PC-9 (cell line): ENCODE data around the gene CDKN2B-AS1. TPM values are rescaled to one million over a fixed set of nuclear protein-coding genes. Genes with fewer than 3 reads are reported as not detected.

Experiments
- BruUV-seq: library from RNA; stranded (reverse); fragments of 400-500 nt; replicated peaks from 2 replicates; lab custom pipeline; 2021; lab: Mats Ljungman, UMichigan
- CTCF ChIA-PET: fragments of 300-600 bp; sonication (Branson Sonifier 250); formaldehyde crosslinking; loops from one replicate; lab custom pipeline; 2022; ENCODE audit warnings: antibody characterized with exemption; lab: Charles Lee
- POLR2A ChIA-PET: fragments of 300-600 bp; sonication (Branson Sonifier 250); formaldehyde crosslinking; loops from one replicate; lab custom pipeline; 2022; ENCODE audit warnings: antibody characterized with exemption; ENCODE audit not compliant: unreplicated experiment; lab: Charles Lee
- DNase-seq, 2 experiments: peaks; one replicate each; pipeline versions ENCODE4 v3.0.0 to v3.0.0-alpha.2; 2015 to 2022; ENCODE audit warnings: mixed read lengths in 1 of 2
- H2AFZ ChIP-seq: fragments of 200-600 bp; sonication (generic); 2 replicates; pipeline ENCODE4 v1.8.1; 2017; ENCODE audit warnings: antibody characterized with exemption
- H3F3A ChIP-seq: fragments of 200-600 bp; sonication (generic); 2 replicates; pipeline ENCODE4 v1.8.1; 2017; ENCODE audit warnings: antibody characterized with exemption, mild to moderate bottlenecking, low read depth; ENCODE audit not compliant: insufficient read depth
- H3K27ac ChIP-seq: fragments of 200-600 bp; sonication (generic); 2 replicates; pipeline ENCODE4 v1.6.1; 2016; ENCODE audit warnings: mixed run types
- H3K27me3 ChIP-seq: fragments of 200-600 bp; sonication (generic); 2 replicates; pipeline ENCODE4 v1.6.1; 2016; ENCODE audit warnings: low read depth, mixed run types; ENCODE audit not compliant: insufficient read depth
- H3K36me3 ChIP-seq: fragments of 200-600 bp; sonication (generic); 2 replicates; pipeline ENCODE4 v1.6.1; 2016; ENCODE audit warnings: low read depth, mixed run types
- H3K4me1 ChIP-seq: fragments of 200-600 bp; sonication (generic); replicated peaks from 2 replicates; pipeline ENCODE4 v1.6.1; 2016; ENCODE audit warnings: mixed run types; ENCODE audit not compliant: insufficient read depth
- H3K4me2 ChIP-seq: fragments of 200-600 bp; sonication (generic); 2 replicates; pipeline ENCODE4 v1.6.1; 2017; ENCODE audit warnings: mixed run types
- H3K4me3 ChIP-seq: fragments of 200-600 bp; sonication (generic); 2 replicates; pipeline ENCODE4 v1.6.1; 2016; ENCODE audit warnings: mixed run types
- H3K79me2 ChIP-seq: fragments of 200-600 bp; sonication (generic); 2 replicates; pipeline ENCODE4 v1.6.1; 2017; ENCODE audit warnings: low read depth, mixed run types
- H3K9me2 ChIP-seq: fragments of 200-600 bp; sonication (generic); 2 replicates; pipeline ENCODE4 v1.8.1; 2017; ENCODE audit warnings: mild to moderate bottlenecking; ENCODE audit not compliant: insufficient read depth
- H3K9me3 ChIP-seq: fragments of 200-600 bp; sonication (generic); 2 replicates; pipeline ENCODE4 v1.8.1; 2016; ENCODE audit warnings: low read depth; ENCODE audit not compliant: insufficient read depth
- H4K20me1 ChIP-seq: fragments of 200-600 bp; sonication (generic); 2 replicates; pipeline ENCODE4 v1.8.1; 2017; ENCODE audit not compliant: insufficient read depth
- EZH2 ChIP-seq: fragments of 200-600 bp; sonication (generic); IDR thresholded peaks from 2 replicates; pipeline ENCODE4 v1.8.0; 2017; ENCODE audit warnings: antibody characterized with exemption, low read depth
- intact Hi-C: fragments of 100-400 bp; cut with micrococcal nuclease; formaldehyde crosslinking; loops from one replicate; pipeline ENCODE4 v1.10.0; 2022; ENCODE audit not compliant: unreplicated experiment
- total RNA-seq: library from RNA; stranded (reverse); gene quantifications from 2 replicates; pipeline ENCODE4 v1.2.3, GENCODE V29; 2021
- TF ChIP-seq, protein P1 (sequence below): fragments of 200-600 bp; sonication (generic); conservative IDR thresholded peaks from 2 replicates; pipeline ENCODE4 v1.6.1; 2017; ENCODE audit warnings: mixed run types, antibody characterized with exemption, mild to moderate bottlenecking, moderate library complexity

Gene CDKN2B-AS1
- total RNA-seq, 1 experiment from 2014 or later = 11.6 TPM

DNA sequence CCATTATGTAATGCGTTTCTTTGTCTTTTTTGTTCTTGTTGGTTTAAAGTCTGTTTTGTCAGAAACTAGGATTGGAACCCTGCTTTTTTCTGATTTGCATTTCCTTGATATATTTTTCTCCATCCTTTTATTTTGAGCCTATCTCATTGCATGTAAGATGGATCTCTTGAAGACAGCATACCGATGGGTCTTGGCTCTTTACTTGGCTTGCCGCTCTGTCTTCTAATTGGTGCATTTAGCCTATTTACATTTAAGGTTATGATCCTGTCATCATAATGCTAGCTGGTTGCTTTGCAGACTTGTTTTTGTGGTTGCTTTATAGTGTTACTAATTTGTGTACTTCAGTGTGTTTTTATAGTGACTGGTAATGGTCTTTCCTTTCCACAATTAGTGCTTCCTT, 27.8 kb downstream of the CDKN2B-AS1 start:
- Histone ChIP-seq H3K9me2 (no peaks in the 10 kb centered on the region), H3K4me1 (no peaks in the 10 kb centered on the region), H3K36me3 (no peaks in the 10 kb centered on the region; the same call in 1 of the 2 replicates), H3K79me2 (peaks cover 7% of the 10 kb centered on the region; the same call in 1 of the 2 replicates), H3K4me3 (no peak overlapping the region), H3K27ac (no peak overlapping the region), H3K4me2 (no peak overlapping the region), H3F3A (no peaks in the 10 kb centered on the region), H3K27me3 (no peaks in the 10 kb centered on the region), H4K20me1 (no peaks in the 10 kb centered on the region), H2AFZ (no peak overlapping the region), H3K9me3 (no peaks in the 10 kb centered on the region)
- DNase-seq = no peak
- intact Hi-C loops = no loop called here
- ChIA-PET CTCF (no interaction called here), POLR2A (no interaction called here)
- BruUV-seq = no TSS peak
- no peak for TF ChIP-seq EZH2
- TF ChIP-seq, protein P1, sequence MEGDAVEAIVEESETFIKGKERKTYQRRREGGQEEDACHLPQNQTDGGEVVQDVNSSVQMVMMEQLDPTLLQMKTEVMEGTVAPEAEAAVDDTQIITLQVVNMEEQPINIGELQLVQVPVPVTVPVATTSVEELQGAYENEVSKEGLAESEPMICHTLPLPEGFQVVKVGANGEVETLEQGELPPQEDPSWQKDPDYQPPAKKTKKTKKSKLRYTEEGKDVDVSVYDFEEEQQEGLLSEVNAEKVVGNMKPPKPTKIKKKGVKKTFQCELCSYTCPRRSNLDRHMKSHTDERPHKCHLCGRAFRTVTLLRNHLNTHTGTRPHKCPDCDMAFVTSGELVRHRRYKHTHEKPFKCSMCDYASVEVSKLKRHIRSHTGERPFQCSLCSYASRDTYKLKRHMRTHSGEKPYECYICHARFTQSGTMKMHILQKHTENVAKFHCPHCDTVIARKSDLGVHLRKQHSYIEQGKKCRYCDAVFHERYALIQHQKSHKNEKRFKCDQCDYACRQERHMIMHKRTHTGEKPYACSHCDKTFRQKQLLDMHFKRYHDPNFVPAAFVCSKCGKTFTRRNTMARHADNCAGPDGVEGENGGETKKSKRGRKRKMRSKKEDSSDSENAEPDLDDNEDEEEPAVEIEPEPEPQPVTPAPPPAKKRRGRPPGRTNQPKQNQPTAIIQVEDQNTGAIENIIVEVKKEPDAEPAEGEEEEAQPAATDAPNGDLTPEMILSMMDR = no peak

DNA sequence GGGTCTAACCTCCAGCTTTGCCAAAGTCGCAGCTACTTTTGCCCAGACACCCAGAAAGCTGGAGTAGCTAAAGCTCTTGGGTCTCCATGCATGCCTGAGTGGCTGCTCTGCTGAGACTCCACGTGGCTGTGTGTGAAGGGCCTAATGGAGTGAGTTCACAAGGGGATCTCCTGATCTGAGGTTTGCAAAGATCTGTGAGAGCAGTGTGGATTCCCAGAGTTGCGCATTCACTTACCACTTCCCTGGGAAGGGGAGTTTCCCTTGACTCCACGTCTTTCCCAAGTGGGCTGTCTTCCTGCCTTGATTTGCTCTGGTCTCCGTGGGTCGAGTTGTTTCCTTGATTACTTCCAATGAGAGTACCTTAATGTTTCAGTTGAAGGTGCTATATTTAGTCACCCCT, 32.1 kb downstream of the CDKN2B-AS1 start:
- Histone ChIP-seq H3K9me3 (0 out of 2 replicates have a peak, but pooled peaks cover 4% of the 10 kb centered on the region), H3K4me3 (no peak overlapping the region), H3F3A (peaks cover 5% of the 10 kb centered on the region; the same call in 1 of the 2 replicates), H3K4me1 (peaks cover 15% of the 10 kb centered on the region), H4K20me1 (no peaks in the 10 kb centered on the region), H3K79me2 (peaks cover 7% of the 10 kb centered on the region; the same call in 1 of the 2 replicates), H3K27me3 (no peaks in the 10 kb centered on the region), H3K9me2 (no peaks in the 10 kb centered on the region), H3K27ac (no peak overlapping the region), H3K36me3 (peaks cover 4% of the 10 kb centered on the region), H2AFZ (no peak overlapping the region), H3K4me2 (no peak overlapping the region)
- TF ChIP-seq, protein P1 = no peak
- no peak for TF ChIP-seq EZH2
- DNase-seq = no peak
- intact Hi-C loops = no loop called here
- ChIA-PET POLR2A (no interaction called here), CTCF (no interaction called here)
- BruUV-seq = no TSS peak

DNA sequence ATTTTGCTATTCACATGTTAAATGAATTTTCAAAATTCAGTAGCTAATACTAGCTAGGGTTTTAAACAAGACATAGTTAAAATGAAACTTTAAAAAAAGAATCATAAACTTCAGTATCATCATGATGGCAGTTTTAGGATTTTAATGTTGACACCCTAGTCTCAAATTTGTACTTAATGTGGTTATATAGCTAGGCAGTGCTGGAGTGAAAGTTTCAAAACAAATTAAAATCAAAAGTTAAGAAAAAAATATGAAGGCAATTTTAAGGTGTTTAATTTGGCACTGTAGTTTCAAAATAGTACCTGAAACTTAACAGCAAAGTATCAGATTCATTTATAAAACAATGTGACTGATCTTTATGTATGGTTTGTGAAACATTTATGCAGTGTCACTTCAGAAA, 33.8 kb downstream of the CDKN2B-AS1 start:
- 0 out of 2 replicates have a peak, but pooled peaks cover under 1% of the 10 kb centered on the region for H3K79me2 ChIP-seq
- TF ChIP-seq, protein P1 = no peak
- TF ChIP-seq EZH2 = no peak
- no peaks in the 10 kb centered on the region for H3K9me2 ChIP-seq
- no peak overlapping the region for H3K4me3 ChIP-seq
- H4K20me1 ChIP-seq = no peaks in the 10 kb centered on the region
- 0 out of 2 replicates have a peak, but pooled peaks cover 4% of the 10 kb centered on the region for H3K9me3 ChIP-seq
- ChIA-PET CTCF (no interaction called here), POLR2A (no interaction called here)
- BruUV-seq = no TSS peak
- intact Hi-C loops = no loop called here
- H3K4me2 ChIP-seq = no peak overlapping the region
- H3F3A ChIP-seq = peaks cover 5% of the 10 kb centered on the region; the same call in 1 of the 2 replicates
- H2AFZ ChIP-seq = no peak overlapping the region
- no peak overlapping the region for H3K27ac ChIP-seq
- H3K27me3 ChIP-seq = no peaks in the 10 kb centered on the region
- H3K36me3 ChIP-seq = peaks cover 5% of the 10 kb centered on the region
- peaks cover 15% of the 10 kb centered on the region for H3K4me1 ChIP-seq
- no peak for DNase-seq
